HepG2 (cell line): ENCODE data around the gene CDK6. TPM values are rescaled to one million over a fixed set of nuclear protein-coding genes. Genes with fewer than 3 reads are reported as not detected.

Experiments
- BRD4 ChIP-seq: sonication (generic); formaldehyde crosslinking; IDR thresholded peaks from 2 replicates; pipeline ENCODE4 v1.4.0; 2020; ENCODE audit warnings: missing genetic modification reagents
- KDM4B ChIP-seq: sonication (generic); formaldehyde crosslinking; IDR thresholded peaks from 2 replicates; pipeline ENCODE4 v1.4.0; 2020; ENCODE audit warnings: missing genetic modification reagents
- MAFG ChIP-seq: sonication (generic); formaldehyde crosslinking; IDR thresholded peaks from 2 replicates; pipeline ENCODE4 v1.5.1; 2020; ENCODE audit warnings: mild to moderate bottlenecking, missing genetic modification reagents
- NPAS2 ChIP-seq: sonication (generic); formaldehyde crosslinking; IDR thresholded peaks from 2 replicates; pipeline ENCODE4 v1.8.0; 2022; ENCODE audit warnings: mild to moderate bottlenecking, missing genetic modification reagents, borderline replicate concordance
- SMYD3 ChIP-seq: sonication (generic); formaldehyde crosslinking; IDR thresholded peaks from 2 replicates; pipeline ENCODE4 v1.8.1; 2023; ENCODE audit warnings: mild to moderate bottlenecking, missing genetic modification reagents
- TAF1 ChIP-seq: sonication (generic); formaldehyde crosslinking; IDR thresholded peaks from 2 replicates; pipeline ENCODE4 v1.4.0; 2020; ENCODE audit warnings: missing genetic modification reagents
- ZFY ChIP-seq: sonication (generic); formaldehyde crosslinking; IDR thresholded peaks from 2 replicates; pipeline ENCODE4 v1.4.0; 2020; ENCODE audit warnings: missing genetic modification reagents
- polyA plus RNA-seq, 8 experiments: library from polyadenylated mRNA; depleted of rRNA in 3 of 8; stranded (reverse) in 7 of 8; unstranded in 1 of 8; fragments of >200 nt; fragmentation: Illumina TruSeq in 4 of 8; extraction: Trizol in 4 of 8; gene quantifications; 2 replicates each; pipeline versions ENCODE4 v1.2.1 to v1.2.3, GENCODE V29; 2011 to 2016; ENCODE audit warnings: low read depth in 4 of 8, missing spikeins in 1 of 8, mixed read lengths in 1 of 8; ENCODE audit not compliant: insufficient read depth in 1 of 8
- total RNA-seq, 5 experiments: library from RNA; depleted of rRNA; stranded (reverse); fragments of >200 nt; fragmentation: Illumina TruSeq; extraction: Trizol; gene quantifications; 2 replicates each; pipeline ENCODE4 v1.2.3, GENCODE V29; 2016; ENCODE audit warnings: low read depth in 1 of 5
- TF ChIP-seq, protein P1 (sequence below): sonication (generic); formaldehyde crosslinking; IDR thresholded peaks from 2 replicates; pipeline ENCODE4 v1.8.1; 2022; ENCODE audit warnings: mild to moderate bottlenecking, missing genetic modification reagents
- TF ChIP-seq, protein P2 (sequence below): sonication (generic); formaldehyde crosslinking; IDR thresholded peaks from 2 replicates; pipeline ENCODE4 v1.4.0; 2020; ENCODE audit warnings: missing genetic modification reagents, borderline replicate concordance
- TF ChIP-seq, protein P3 (sequence below): sonication (generic); formaldehyde crosslinking; IDR thresholded peaks from 2 replicates; pipeline ENCODE4 v1.4.0; 2020; ENCODE audit warnings: missing genetic modification reagents, mild to moderate bottlenecking, borderline replicate concordance
- TF ChIP-seq, protein P4 (sequence below): sonication (generic); formaldehyde crosslinking; IDR thresholded peaks from 2 replicates; pipeline ENCODE4 v1.4.0; 2020; ENCODE audit warnings: mild to moderate bottlenecking, missing genetic modification reagents, borderline replicate concordance
- TF ChIP-seq, protein P5 (sequence below): sonication (generic); formaldehyde crosslinking; IDR thresholded peaks from 2 replicates; pipeline ENCODE4 v1.4.0; 2020; ENCODE audit warnings: missing genetic modification reagents
- TF ChIP-seq, protein P6 (sequence below): sonication (generic); formaldehyde crosslinking; IDR thresholded peaks from 2 replicates; pipeline ENCODE4 v1.4.0; 2020; ENCODE audit warnings: missing genetic modification reagents

The CDK6 gene
- total and polyA plus RNA-seq, 2 of the 13 experiments (the other 11 are each of a cell fraction or from before 2014, with no cell fraction given): 34.6 to 90.8 TPM

DNA sequence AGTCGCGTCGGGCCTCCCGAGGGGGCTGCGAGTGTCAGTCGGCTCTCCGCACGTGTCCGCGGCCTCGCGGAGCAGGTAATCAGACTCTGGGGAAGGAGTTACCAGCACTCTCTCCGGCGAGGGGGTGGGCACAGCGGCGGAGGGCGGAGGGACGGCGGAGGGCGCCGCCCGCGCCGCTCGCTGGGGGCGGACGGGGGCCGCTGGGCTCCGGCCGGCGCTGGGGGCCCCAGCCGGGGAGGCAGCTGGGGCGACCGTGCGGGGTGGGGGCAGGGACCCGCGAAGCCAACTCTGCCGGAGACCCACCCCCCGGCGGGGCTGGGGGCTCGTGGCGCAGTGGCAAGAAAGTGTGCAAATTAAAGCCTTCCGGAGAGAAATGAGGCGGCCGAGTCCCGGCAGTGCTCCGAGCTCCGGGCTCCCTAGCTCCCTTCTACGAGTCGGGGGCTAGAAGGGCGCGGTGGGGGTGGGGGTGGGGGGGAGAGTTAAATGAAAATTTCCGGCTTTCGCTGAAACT is at the start of gene CDK6 (continued):
- TF ChIP-seq, protein P1, sequence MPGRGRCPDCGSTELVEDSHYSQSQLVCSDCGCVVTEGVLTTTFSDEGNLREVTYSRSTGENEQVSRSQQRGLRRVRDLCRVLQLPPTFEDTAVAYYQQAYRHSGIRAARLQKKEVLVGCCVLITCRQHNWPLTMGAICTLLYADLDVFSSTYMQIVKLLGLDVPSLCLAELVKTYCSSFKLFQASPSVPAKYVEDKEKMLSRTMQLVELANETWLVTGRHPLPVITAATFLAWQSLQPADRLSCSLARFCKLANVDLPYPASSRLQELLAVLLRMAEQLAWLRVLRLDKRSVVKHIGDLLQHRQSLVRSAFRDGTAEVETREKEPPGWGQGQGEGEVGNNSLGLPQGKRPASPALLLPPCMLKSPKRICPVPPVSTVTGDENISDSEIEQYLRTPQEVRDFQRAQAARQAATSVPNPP (CRISPR knock-in tag): no peak
- TF ChIP-seq, protein P2, sequence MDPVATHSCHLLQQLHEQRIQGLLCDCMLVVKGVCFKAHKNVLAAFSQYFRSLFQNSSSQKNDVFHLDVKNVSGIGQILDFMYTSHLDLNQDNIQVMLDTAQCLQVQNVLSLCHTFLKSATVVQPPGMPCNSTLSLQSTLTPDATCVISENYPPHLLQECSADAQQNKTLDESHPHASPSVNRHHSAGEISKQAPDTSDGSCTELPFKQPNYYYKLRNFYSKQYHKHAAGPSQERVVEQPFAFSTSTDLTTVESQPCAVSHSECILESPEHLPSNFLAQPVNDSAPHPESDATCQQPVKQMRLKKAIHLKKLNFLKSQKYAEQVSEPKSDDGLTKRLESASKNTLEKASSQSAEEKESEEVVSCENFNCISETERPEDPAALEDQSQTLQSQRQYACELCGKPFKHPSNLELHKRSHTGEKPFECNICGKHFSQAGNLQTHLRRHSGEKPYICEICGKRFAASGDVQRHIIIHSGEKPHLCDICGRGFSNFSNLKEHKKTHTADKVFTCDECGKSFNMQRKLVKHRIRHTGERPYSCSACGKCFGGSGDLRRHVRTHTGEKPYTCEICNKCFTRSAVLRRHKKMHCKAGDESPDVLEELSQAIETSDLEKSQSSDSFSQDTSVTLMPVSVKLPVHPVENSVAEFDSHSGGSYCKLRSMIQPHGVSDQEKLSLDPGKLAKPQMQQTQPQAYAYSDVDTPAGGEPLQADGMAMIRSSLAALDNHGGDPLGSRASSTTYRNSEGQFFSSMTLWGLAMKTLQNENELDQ: no peak
- TF ChIP-seq SMYD3 (CRISPR knock-in tag): no peak
- TF ChIP-seq, protein P3, sequence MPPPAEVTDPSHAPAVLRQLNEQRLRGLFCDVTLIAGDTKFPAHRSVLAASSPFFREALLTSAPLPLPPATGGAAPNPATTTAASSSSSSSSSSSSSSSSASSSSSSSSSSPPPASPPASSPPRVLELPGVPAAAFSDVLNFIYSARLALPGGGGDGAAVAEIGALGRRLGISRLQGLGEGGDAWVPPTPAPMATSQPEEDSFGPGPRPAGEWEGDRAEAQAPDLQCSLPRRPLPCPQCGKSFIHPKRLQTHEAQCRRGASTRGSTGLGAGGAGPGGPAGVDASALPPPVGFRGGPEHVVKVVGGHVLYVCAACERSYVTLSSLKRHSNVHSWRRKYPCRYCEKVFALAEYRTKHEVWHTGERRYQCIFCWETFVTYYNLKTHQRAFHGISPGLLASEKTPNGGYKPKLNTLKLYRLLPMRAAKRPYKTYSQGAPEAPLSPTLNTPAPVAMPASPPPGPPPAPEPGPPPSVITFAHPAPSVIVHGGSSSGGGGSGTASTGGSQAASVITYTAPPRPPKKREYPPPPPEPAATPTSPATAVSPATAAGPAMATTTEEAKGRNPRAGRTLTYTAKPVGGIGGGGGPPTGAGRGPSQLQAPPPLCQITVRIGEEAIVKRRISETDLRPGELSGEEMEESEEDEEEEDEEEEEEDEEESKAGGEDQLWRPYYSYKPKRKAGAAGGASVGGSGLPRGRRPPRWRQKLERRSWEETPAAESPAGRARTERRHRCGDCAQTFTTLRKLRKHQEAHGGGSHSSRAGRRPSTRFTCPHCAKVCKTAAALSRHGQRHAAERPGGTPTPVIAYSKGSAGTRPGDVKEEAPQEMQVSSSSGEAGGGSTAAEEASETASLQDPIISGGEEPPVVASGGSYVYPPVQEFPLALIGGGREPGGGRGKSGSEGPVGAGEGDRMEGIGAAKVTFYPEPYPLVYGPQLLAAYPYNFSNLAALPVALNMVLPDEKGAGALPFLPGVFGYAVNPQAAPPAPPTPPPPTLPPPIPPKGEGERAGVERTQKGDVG (CRISPR knock-in tag): no peak
- TF ChIP-seq, protein P4, sequence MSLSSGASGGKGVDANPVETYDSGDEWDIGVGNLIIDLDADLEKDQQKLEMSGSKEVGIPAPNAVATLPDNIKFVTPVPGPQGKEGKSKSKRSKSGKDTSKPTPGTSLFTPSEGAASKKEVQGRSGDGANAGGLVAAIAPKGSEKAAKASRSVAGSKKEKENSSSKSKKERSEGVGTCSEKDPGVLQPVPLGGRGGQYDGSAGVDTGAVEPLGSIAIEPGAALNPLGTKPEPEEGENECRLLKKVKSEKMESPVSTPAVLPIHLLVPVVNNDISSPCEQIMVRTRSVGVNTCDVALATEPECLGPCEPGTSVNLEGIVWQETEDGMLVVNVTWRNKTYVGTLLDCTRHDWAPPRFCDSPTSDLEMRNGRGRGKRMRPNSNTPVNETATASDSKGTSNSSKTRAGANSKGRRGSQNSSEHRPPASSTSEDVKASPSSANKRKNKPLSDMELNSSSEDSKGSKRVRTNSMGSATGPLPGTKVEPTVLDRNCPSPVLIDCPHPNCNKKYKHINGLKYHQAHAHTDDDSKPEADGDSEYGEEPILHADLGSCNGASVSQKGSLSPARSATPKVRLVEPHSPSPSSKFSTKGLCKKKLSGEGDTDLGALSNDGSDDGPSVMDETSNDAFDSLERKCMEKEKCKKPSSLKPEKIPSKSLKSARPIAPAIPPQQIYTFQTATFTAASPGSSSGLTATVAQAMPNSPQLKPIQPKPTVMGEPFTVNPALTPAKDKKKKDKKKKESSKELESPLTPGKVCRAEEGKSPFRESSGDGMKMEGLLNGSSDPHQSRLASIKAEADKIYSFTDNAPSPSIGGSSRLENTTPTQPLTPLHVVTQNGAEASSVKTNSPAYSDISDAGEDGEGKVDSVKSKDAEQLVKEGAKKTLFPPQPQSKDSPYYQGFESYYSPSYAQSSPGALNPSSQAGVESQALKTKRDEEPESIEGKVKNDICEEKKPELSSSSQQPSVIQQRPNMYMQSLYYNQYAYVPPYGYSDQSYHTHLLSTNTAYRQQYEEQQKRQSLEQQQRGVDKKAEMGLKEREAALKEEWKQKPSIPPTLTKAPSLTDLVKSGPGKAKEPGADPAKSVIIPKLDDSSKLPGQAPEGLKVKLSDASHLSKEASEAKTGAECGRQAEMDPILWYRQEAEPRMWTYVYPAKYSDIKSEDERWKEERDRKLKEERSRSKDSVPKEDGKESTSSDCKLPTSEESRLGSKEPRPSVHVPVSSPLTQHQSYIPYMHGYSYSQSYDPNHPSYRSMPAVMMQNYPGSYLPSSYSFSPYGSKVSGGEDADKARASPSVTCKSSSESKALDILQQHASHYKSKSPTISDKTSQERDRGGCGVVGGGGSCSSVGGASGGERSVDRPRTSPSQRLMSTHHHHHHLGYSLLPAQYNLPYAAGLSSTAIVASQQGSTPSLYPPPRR: peak; percentile 19; the same call in 1 of the 2 replicates
- TF ChIP-seq, protein P5, sequence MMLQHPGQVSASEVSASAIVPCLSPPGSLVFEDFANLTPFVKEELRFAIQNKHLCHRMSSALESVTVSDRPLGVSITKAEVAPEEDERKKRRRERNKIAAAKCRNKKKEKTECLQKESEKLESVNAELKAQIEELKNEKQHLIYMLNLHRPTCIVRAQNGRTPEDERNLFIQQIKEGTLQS: no peak
- TF ChIP-seq BRD4 (CRISPR knock-in tag): peak; percentile 63
- TF ChIP-seq MAFG (CRISPR knock-in tag): no peak
- peak; percentile 54; the same call in 1 of the 2 replicates for TF ChIP-seq ZFY (CRISPR knock-in tag)
- TF ChIP-seq, protein P6, sequence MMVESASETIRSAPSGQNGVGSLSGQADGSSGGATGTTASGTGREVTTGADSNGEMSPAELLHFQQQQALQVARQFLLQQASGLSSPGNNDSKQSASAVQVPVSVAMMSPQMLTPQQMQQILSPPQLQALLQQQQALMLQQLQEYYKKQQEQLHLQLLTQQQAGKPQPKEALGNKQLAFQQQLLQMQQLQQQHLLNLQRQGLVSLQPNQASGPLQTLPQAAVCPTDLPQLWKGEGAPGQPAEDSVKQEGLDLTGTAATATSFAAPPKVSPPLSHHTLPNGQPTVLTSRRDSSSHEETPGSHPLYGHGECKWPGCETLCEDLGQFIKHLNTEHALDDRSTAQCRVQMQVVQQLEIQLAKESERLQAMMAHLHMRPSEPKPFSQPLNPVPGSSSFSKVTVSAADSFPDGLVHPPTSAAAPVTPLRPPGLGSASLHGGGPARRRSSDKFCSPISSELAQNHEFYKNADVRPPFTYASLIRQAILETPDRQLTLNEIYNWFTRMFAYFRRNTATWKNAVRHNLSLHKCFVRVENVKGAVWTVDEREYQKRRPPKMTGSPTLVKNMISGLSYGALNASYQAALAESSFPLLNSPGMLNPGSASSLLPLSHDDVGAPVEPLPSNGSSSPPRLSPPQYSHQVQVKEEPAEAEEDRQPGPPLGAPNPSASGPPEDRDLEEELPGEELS (CRISPR knock-in tag): peak; percentile 15; the same call in 1 of the 2 replicates
- TF ChIP-seq NPAS2 (CRISPR knock-in tag): no peak
- peak; percentile 31; the same call in 1 of the 2 replicates for TF ChIP-seq KDM4B (CRISPR knock-in tag)
- TF ChIP-seq TAF1 (CRISPR knock-in tag): peak; percentile 44; the same call in 1 of the 2 replicates
